Stomach (tissue), 4 donors: Measurements from ENCODE around the gene MCCD1.

Experiments used
- CTCF ChIP-seq, 7 experiments: fragments of 450-650 bp in 4 of 7; fragments of 200-600 bp in 3 of 7; sonication (generic) in 3 of 7; IDR thresholded peaks; one replicate each; pipeline ENCODE4 v1.5.1; 2016 to 2019; ENCODE audit warnings: antibody characterized with exemption in 7 of 7, control low read depth in 2 of 7, mild to moderate bottlenecking in 1 of 7
- EP300 ChIP-seq: sonication (generic); formaldehyde crosslinking; IDR thresholded peaks from one replicate; pipeline ENCODE4 v1.6.1; 2017; ENCODE audit warnings: antibody characterized with exemption
- POLR2A ChIP-seq, 4 donors: fragments of 450-650 bp; IDR thresholded peaks; one replicate each; pipeline ENCODE4 v1.6.1; 2016; ENCODE audit warnings: antibody characterized with exemption in 4 of 4, control low read depth in 2 of 4, mild to moderate bottlenecking in 1 of 4, moderate library complexity in 1 of 4
- POLR2AphosphoS5 ChIP-seq, 3 donors: sonication (generic); formaldehyde crosslinking; IDR thresholded peaks; one replicate each; pipeline ENCODE4 v1.6.1; 2016; ENCODE audit warnings: antibody characterized with exemption in 3 of 3

- TF ChIP-seq EP300 (no peak), CTCF (IDR thresholded peaks at IDR 0.05) (no peak), POLR2A (IDR thresholded peaks at IDR 0.05) (no peak), POLR2AphosphoS5 (IDR thresholded peaks at IDR 0.05) (no peak)
These were observed 15.9 kb downstream of the MCCD1 start for GRCh38 chr6:31544676-31545075.
